Dendritic cell treated with granulocyte-macrophage colony-stimulating factor and Interleukin-4, amounts not matched to agents 40 ng/mL and 50 ng/mL, for 4 days (primary cell): Measurements from ENCODE around the gene ZNF17.

ENCODE experiments used
- H3K27ac Mint-ChIP-seq: one replicate; pipeline ENCODE4 v1.8.0; 2022; ENCODE audit warnings: mild to moderate bottlenecking, mixed read lengths
- H3K27me3 Mint-ChIP-seq: one replicate; pipeline ENCODE4 v1.8.0; 2022; ENCODE audit warnings: mild to moderate bottlenecking, mixed read lengths
- H3K36me3 Mint-ChIP-seq: one replicate; pipeline ENCODE4 v1.8.0; 2022; ENCODE audit warnings: low read depth, mixed read lengths
- H3K4me1 Mint-ChIP-seq: one replicate; pipeline ENCODE4 v1.8.0; 2022; ENCODE audit warnings: low read depth, mixed read lengths
- H3K4me3 Mint-ChIP-seq: one replicate; pipeline ENCODE4 v1.8.0; 2022; ENCODE audit warnings: mild to moderate bottlenecking, moderate library complexity, mixed read lengths
- H3K9me3 Mint-ChIP-seq: one replicate; pipeline ENCODE4 v1.8.0; 2022; ENCODE audit warnings: mixed read lengths
- intact Hi-C: fragments of 100-400 bp; cut with micrococcal nuclease; formaldehyde crosslinking; loops from one replicate; pipeline ENCODE4 v1.15.0; 2022

ZNF17 gene

DNA sequence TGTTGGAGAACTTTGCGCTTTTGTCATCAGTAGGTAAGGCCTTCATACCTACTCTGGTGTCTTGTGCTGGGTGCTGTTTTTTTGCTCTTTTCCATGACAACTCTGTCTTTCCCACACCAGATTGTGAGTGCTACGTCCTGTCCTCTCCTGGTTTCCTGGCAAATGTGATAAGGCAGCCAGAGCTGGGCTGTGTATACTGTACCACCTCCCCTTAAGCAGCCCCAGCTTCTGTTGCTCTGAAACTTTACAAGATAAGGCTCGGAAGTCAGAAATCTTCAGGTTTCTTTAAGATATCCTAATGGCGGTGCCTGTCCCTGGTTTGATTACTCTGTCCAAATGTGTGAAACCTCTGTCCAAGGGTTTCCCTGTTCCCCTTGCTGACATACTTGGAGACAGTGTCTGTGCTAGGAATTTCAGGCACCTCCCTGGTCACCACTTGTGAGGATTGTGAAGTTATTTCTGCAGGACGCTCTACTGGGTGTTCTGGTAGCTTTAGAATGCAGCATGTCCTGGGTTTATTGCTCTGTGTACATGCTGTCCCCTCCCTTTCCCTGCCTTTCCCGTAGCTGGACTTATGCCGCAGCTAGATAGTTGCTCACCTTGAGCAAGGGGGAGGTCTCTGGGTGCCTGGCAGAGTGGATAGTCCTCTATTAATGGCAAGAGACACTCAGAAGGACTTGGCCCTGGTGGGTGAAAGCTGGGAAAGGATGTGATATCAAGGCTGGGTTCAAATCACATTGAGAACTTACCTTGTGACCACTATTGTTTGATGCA, 31.2 kb downstream of the ZNF17 start:
- Mint-ChIP-seq H3K27me3 (no peaks in the 10 kb centered on the region), H3K9me3 (peaks cover 85% of the 10 kb centered on the region), H3K27ac (no peak overlapping the region), H3K4me1 (peaks cover 5% of the 10 kb centered on the region), H3K36me3 (peaks cover 56% of the 10 kb centered on the region), H3K4me3 (no peak overlapping the region)
- intact Hi-C loops: no loop called here

DNA sequence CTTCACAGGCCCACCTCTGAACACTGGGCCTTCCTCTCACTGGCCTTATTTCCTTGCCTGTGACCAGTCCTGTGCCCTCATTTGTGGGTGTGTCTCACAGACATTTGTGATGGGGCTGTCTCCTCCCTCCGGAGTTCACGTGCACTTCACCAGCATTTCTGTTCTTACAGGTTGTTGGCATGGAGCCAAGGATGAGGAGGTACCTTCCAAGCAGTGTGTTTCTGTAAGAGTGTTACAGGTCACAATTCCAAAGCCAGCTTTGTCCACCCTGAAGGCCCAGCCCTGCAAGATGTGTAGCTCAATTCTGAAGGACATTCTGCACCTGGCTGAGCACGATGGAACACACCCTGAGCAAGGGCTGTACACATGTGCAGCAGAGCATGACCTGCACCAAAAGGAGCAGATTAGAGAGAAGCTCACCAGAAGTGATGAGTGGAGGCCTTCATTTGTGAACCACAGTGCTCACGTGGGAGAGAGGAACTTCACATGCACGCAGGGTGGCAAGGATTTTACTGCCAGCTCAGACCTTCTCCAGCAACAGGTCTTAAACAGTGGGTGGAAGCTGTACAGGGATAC, 32.2 kb downstream of the ZNF17 start:
- intact Hi-C loops: no loop called here
- Mint-ChIP-seq H3K27me3 (no peaks in the 10 kb centered on the region), H3K27ac (no peak overlapping the region), H3K9me3 (peaks cover 83% of the 10 kb centered on the region), H3K4me3 (no peak overlapping the region), H3K4me1 (peaks cover 5% of the 10 kb centered on the region), H3K36me3 (peaks cover 54% of the 10 kb centered on the region)

DNA sequence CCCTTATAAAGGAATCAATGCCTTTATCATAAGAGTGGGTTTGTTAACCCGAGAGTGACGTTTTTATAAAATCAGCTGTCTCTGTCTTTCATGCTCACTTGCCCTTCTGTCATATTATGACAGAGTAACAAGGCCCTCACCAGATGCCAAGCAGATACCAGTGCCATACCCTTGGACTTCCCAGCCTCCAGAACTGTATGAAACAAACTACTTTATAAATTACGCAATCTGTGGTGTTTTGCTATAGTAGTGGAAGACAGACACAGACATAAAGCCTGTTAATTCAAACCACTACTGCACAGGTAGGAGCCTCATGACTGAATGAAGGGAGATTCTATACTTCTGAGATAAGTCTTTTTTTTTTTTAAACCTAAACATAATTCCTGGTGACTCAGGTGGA, 41.3 kb downstream of the ZNF17 start:
- no peak overlapping the region for H3K27ac Mint-ChIP-seq
- H3K27me3 Mint-ChIP-seq: no peaks in the 10 kb centered on the region
- no peaks in the 10 kb centered on the region for H3K4me1 Mint-ChIP-seq
- no peak overlapping the region for H3K4me3 Mint-ChIP-seq
- no peaks in the 10 kb centered on the region for H3K36me3 Mint-ChIP-seq
- intact Hi-C loops: no loop called here
- H3K9me3 Mint-ChIP-seq: peaks cover 76% of the 10 kb centered on the region

DNA sequence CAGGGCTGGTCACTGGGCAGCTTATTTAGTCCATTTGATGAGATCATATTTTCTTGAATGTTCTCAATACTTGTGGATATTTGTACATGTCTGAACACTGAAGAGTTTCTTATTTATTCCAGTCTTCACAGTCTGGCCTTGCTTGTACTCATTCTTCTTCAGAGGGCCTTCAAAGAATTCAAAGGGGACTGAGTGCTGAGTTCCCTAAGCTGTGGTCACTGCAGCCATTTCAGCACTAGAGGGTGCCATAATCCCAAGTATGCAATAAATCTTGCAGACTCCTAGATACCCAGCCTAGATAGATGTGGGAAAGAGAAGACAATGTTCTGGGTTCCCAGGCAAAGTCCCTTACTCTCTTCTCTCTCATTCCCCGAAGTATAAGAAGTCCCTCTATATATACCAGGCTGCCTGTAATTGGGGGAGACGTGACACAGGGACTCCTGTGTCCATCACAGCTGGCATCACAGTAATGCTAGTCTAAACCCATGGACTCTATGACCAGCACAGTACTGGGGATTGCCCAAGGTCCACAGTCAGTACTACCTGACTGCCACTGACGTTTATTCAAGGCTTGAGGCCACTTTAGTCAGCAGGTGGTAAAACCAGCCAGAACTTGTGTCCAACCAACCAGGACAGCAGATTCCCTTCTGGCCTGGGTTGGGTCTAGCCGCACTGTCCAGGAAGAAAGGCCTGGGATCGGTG, 54.9 kb downstream of the ZNF17 start:
- Mint-ChIP-seq H3K27me3 (no peaks in the 10 kb centered on the region), H3K4me1 (no peaks in the 10 kb centered on the region), H3K27ac (no peak overlapping the region), H3K9me3 (peaks cover 91% of the 10 kb centered on the region), H3K36me3 (peaks cover 33% of the 10 kb centered on the region), H3K4me3 (no peak overlapping the region)
- intact Hi-C loops: loop anchor here (10.0 kb wide), 1 partner anchor 689 kb away; the partner anchor contains the start of gene ZNF329

DNA sequence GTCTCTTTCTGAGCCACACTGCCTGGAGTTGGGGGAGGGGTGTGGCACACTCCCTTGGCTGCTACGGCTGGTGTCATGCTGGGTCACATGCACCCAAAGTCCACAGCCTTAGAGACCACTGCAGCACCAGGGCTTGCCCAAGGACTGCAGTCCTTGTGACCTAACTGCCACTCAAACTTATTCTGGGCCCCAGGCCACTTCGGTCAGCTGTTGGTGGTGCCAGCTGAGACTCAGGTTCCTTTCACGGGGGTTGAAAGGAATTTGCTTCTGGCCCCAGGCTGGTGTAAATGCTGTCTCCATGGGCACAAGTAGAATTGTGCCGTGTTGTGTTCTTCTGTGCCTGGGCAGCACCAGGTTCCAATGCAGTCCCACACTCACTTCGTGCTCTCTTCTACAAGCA, 55.5 kb downstream of the ZNF17 start:
- peaks cover 37% of the 10 kb centered on the region for H3K36me3 Mint-ChIP-seq
- no peak overlapping the region for H3K27ac Mint-ChIP-seq
- no peaks in the 10 kb centered on the region for H3K27me3 Mint-ChIP-seq
- no peaks in the 10 kb centered on the region for H3K4me1 Mint-ChIP-seq
- no peak overlapping the region for H3K4me3 Mint-ChIP-seq
- H3K9me3 Mint-ChIP-seq: peaks cover 91% of the 10 kb centered on the region
- intact Hi-C loops: loop anchor here (10.0 kb wide), 1 partner anchor 688 kb away; the partner anchor contains the start of gene ZNF329
